ENCODE results near the gene KLF4. TPM values are rescaled to one million over a fixed set of nuclear protein-coding genes. Genes with fewer than 3 reads are reported as not detected.

KLF4 gene
- total RNA-seq, 1 experiment from 2014 or later = 19.9 TPM

DNA sequence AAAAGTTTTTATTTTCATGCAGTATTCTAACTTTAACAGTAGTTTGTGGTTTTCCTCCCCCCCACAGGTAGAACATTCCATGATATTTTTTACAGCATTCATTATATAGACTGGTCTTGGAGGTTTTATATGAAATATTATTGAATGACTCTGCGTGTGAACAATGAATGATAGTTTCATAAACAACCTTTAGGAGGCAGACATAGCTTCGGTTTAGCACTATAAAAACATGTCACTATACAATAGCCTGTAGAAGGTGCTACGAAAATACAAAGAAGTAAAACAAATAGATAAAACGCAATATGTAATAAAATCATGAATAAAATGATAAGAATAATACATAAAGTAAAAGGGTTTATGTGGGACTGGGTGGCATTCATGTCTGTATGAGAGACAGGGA lies 8.5 kb downstream of the KLF4 start:
- TF ChIP-seq, protein P1, sequence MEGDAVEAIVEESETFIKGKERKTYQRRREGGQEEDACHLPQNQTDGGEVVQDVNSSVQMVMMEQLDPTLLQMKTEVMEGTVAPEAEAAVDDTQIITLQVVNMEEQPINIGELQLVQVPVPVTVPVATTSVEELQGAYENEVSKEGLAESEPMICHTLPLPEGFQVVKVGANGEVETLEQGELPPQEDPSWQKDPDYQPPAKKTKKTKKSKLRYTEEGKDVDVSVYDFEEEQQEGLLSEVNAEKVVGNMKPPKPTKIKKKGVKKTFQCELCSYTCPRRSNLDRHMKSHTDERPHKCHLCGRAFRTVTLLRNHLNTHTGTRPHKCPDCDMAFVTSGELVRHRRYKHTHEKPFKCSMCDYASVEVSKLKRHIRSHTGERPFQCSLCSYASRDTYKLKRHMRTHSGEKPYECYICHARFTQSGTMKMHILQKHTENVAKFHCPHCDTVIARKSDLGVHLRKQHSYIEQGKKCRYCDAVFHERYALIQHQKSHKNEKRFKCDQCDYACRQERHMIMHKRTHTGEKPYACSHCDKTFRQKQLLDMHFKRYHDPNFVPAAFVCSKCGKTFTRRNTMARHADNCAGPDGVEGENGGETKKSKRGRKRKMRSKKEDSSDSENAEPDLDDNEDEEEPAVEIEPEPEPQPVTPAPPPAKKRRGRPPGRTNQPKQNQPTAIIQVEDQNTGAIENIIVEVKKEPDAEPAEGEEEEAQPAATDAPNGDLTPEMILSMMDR (IDR thresholded peaks at IDR 0.05; ENCODE audit: unreplicated experiment) = no peak
- H3K36me3 Mint-ChIP-seq (ENCODE audit: insufficient read depth, unreplicated experiment) = peaks cover 7% of the 10 kb centered on the region
- peaks cover 7% of the 10 kb centered on the region for H3K4me1 Mint-ChIP-seq (ENCODE audit: low read depth, unreplicated experiment)
- no peaks in the 10 kb centered on the region for H3K9me3 Mint-ChIP-seq (ENCODE audit: low read depth, unreplicated experiment)
- DNase-seq = no peak
- intact Hi-C loops (cut with micrococcal nuclease; ENCODE audit: unreplicated experiment) = loop anchor here (5.0 to 10.0 kb wide), 3 partner anchors 576 to 1284 kb away; no protein-coding TSS in a partner anchor
- H3K4me3 Mint-ChIP-seq (ENCODE audit: low read depth, unreplicated experiment) = no peak overlapping the region
- H3K27me3 Mint-ChIP-seq (ENCODE audit: unreplicated experiment) = no peaks in the 10 kb centered on the region
- no peak overlapping the region for H3K27ac Mint-ChIP-seq (ENCODE audit: unreplicated experiment)
- CTCF ChIA-PET = interaction anchor here (1.0 to 1.6 kb wide), 2 partner anchors 15 to 1083 kb away, joined by 3 to 4 read pairs; no protein-coding TSS in a partner anchor
- BruUV-seq (replicated peaks) = no TSS peak

DNA sequence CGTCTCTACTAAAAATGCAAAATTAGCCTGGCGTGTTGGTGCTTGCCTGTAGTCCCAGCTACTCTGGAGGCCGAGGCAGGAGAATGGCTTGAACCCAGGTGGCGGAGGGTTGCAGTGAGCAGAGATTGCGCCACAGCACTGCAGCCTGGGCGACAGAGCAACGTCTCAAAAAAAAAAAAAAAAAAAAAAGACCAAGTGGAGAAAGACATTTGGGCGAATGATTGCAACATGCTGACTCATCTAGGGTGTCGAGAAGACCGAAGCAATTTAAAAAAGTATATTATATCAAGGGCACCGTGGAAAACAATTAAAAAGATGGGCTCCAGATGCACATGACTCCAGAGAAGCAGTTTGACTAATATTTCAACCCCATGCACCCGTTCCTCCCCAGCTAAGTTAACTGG lies 9.2 kb downstream of the KLF4 start:
- DNase-seq = no peak
- no TSS peak for BruUV-seq (replicated peaks)
- H3K9me3 Mint-ChIP-seq (ENCODE audit: low read depth, unreplicated experiment) = no peaks in the 10 kb centered on the region
- CTCF ChIA-PET = interaction anchor here (0.6 to 1.6 kb wide), 4 partner anchors 14 to 1084 kb away, joined by 3 to 5 read pairs (median 4); no protein-coding TSS in a partner anchor
- intact Hi-C loops (cut with micrococcal nuclease; ENCODE audit: unreplicated experiment) = loop anchor here (5.0 to 10.0 kb wide), 3 partner anchors 577 to 1284 kb away; no protein-coding TSS in a partner anchor
- TF ChIP-seq, protein P1 (IDR thresholded peaks at IDR 0.05; ENCODE audit: unreplicated experiment) = no peak
- H3K27me3 Mint-ChIP-seq (ENCODE audit: unreplicated experiment) = no peaks in the 10 kb centered on the region
- peaks cover 2% of the 10 kb centered on the region for H3K36me3 Mint-ChIP-seq (ENCODE audit: insufficient read depth, unreplicated experiment)
- H3K4me1 Mint-ChIP-seq (ENCODE audit: low read depth, unreplicated experiment) = peaks cover 3% of the 10 kb centered on the region
- no peak overlapping the region for H3K27ac Mint-ChIP-seq (ENCODE audit: unreplicated experiment)
- no peak overlapping the region for H3K4me3 Mint-ChIP-seq (ENCODE audit: low read depth, unreplicated experiment)

DNA sequence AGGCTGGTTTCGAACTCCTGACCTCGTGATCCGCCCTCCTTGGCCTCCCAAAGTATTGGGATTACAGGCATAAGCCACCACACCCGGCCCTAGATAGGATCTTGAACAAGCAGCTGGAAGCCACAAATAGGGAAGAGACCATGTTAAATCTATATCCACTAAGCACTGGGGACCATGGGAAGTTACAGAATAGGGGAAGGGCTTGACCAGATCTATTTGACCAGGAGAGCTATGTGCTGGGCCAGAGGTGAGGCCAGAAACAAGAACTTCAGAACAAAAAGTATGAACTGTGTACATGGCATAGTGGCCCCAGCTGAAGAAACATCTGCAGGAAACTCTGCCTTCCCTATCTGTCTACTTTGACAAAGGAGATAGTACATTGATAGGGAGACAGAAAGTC lies 10.8 kb downstream of the KLF4 start:
- no peak for DNase-seq
- H3K9me3 Mint-ChIP-seq (ENCODE audit: low read depth, unreplicated experiment) = no peaks in the 10 kb centered on the region
- TF ChIP-seq, protein P1 (IDR thresholded peaks at IDR 0.05; ENCODE audit: unreplicated experiment) = no peak
- no peak overlapping the region for H3K4me3 Mint-ChIP-seq (ENCODE audit: low read depth, unreplicated experiment)
- intact Hi-C loops (cut with micrococcal nuclease; ENCODE audit: unreplicated experiment) = no loop called here
- H3K27me3 Mint-ChIP-seq (ENCODE audit: unreplicated experiment) = no peaks in the 10 kb centered on the region
- no peaks in the 10 kb centered on the region for H3K4me1 Mint-ChIP-seq (ENCODE audit: low read depth, unreplicated experiment)
- no peak overlapping the region for H3K27ac Mint-ChIP-seq (ENCODE audit: unreplicated experiment)
- H3K36me3 Mint-ChIP-seq (ENCODE audit: insufficient read depth, unreplicated experiment) = no peaks in the 10 kb centered on the region
- BruUV-seq (replicated peaks) = no TSS peak
- CTCF ChIA-PET = no interaction called here

DNA sequence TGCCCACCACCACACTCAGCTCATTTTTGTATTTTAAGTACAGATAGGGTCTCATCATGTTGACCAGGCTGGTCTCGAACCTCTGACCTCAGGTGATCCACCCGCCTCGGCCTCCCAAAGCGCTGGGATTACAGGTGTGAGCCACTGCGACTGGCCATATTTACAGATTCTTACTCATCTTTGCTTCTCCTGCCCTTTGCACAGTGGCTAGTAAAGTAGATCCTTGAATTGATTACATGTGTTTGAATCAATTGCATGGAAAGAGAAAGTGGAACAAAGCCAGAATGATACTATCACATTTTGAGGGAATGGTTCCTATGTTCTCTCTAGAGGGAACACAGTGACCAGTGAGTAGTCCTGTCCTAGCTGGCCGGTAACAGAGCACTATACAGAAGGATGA lies 15.4 kb downstream of the KLF4 start:
- Mint-ChIP-seq H3K36me3 (ENCODE audit: insufficient read depth, unreplicated experiment) (no peaks in the 10 kb centered on the region), H3K4me1 (ENCODE audit: low read depth, unreplicated experiment) (no peaks in the 10 kb centered on the region), H3K27ac (ENCODE audit: unreplicated experiment) (no peak overlapping the region), H3K9me3 (ENCODE audit: low read depth, unreplicated experiment) (no peaks in the 10 kb centered on the region), H3K4me3 (ENCODE audit: low read depth, unreplicated experiment) (no peak overlapping the region), H3K27me3 (ENCODE audit: unreplicated experiment) (no peaks in the 10 kb centered on the region)
- intact Hi-C loops (cut with micrococcal nuclease; ENCODE audit: unreplicated experiment) = no loop called here
- BruUV-seq (replicated peaks) = no TSS peak
- DNase-seq = no peak
- CTCF ChIA-PET = no interaction called here
- TF ChIP-seq, protein P1 (IDR thresholded peaks at IDR 0.05; ENCODE audit: unreplicated experiment) = no peak

All from Calu3 (cell line).